Left forelimb (tissue), 1 donor: ENCODE measurements around the gene BET1L.
"Not testable (repeated sequence)": the region's sequence is repeated elsewhere in the genome, so short reads cannot be mapped to it uniquely, and the experiment has no call there.

Source experiments
- DNase-seq: peaks from one replicate; pipeline ENCODE4 v3.0.0-alpha.2; 2018; ENCODE audit warnings: low spot score

Gene BET1L

GRCh38 chr11:196786-197731 is 10.1 kb downstream of the BET1L start:
- DNase-seq: no peak

- DNase-seq: not testable (repeated sequence)
These were observed 13.7 kb downstream of the BET1L start for GRCh38 chr11:193481-193880.

GRCh38 chr11:192674-193128 is 14.5 kb downstream of the BET1L start, which contains the start of gene SCGB1C1:
SCGB1C1 (plus strand) TSS chr11:193078; CDS start chr11:193100, 22 bp downstream.
- DNase-seq: not testable (repeated sequence)

GRCh38 chr11:191490-192478 is 15.4 kb downstream of the BET1L start:
- not testable (repeated sequence) for DNase-seq

- not testable (repeated sequence) for DNase-seq
These were observed 16.7 kb downstream of the BET1L start for GRCh38 chr11:190546-190945.

- not testable (repeated sequence) for DNase-seq
These were observed 17.3 kb downstream of the BET1L start for GRCh38 chr11:189843-190311.

- DNase-seq: peak; percentile 47
These were observed 17.9 kb downstream of the BET1L start for GRCh38 chr11:189200-189783.

- not testable (repeated sequence) for DNase-seq
These were observed 27.0 kb downstream of the BET1L start for GRCh38 chr11:180242-180641.
